ENCODE measurements around the gene LAMA5.
A peak's percentile ranks its signal among the peaks of the same experiment; 100 is the strongest.

Gene LAMA5

DNA sequence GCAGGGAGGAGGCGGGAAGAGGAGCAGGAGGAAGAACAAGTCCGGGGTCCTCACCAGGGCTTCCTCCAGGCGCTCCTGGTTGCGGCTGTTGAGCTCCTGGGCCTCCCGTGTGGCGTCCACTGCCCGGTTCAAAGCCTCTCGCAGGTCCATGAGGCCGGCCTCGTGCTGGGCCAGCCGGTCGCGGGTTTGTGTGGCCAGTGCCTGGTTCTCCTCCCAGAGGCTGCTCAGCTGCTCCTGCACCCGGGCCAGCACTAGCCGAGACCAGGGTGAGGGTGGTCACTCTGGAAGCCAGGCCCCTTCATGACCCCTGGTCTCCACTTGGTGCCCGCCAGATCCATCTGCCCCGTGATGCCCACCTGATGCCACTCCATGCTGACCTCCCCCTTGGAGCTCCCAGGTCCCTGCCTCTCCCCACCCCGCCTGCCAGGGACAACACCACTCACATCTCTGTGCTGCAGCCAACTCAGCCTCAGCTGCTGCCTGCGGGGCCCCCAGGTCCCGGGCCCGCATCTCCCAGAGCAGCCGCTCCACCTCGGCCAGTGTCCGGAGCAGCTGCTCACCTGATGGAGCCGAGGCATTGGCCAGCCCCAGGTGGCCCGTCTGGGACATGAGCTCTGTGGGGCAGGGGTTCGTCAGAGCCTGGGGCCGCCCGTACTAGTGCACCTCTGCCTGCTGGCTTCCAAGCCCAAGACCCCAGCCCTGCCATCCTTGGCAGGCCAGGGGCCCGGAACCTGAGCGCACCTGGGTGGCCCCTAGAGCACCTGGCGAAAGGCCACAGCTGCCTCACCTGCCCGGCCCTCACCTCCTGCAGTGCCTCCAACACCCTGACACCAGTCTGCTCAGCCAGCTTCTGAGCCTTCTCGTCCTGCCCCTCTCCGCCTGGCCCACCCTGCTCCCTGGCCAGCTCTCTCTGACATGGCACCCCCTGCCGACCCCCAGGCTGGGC, 48.4 kb downstream of the LAMA5 start:
- TF ChIP-seq RAD21 (IDR thresholded peaks at IDR 0.05; ENCODE audit: low read depth) (no peak), EP300 (IDR thresholded peaks at IDR 0.05; ENCODE audit: borderline replicate concordance) (no peak), TEAD4 (IDR thresholded peaks at IDR 0.05) (no peak), NFIC (IDR thresholded peaks at IDR 0.05) (no peak), ZBTB7A (IDR thresholded peaks at IDR 0.05; ENCODE audit: low read depth) (peak; percentile 50; the same call in 1 of the 2 replicates), CREB1 (IDR thresholded peaks at IDR 0.05; ENCODE audit: low read depth) (no peak), EGR1 (IDR thresholded peaks at IDR 0.05) (no peak), TCF12 (IDR thresholded peaks at IDR 0.05; ENCODE audit: low read depth) (no peak), FOXM1 (IDR thresholded peaks at IDR 0.05; ENCODE audit: borderline replicate concordance, low read depth) (no peak)
- TF ChIP-seq, protein P1, sequence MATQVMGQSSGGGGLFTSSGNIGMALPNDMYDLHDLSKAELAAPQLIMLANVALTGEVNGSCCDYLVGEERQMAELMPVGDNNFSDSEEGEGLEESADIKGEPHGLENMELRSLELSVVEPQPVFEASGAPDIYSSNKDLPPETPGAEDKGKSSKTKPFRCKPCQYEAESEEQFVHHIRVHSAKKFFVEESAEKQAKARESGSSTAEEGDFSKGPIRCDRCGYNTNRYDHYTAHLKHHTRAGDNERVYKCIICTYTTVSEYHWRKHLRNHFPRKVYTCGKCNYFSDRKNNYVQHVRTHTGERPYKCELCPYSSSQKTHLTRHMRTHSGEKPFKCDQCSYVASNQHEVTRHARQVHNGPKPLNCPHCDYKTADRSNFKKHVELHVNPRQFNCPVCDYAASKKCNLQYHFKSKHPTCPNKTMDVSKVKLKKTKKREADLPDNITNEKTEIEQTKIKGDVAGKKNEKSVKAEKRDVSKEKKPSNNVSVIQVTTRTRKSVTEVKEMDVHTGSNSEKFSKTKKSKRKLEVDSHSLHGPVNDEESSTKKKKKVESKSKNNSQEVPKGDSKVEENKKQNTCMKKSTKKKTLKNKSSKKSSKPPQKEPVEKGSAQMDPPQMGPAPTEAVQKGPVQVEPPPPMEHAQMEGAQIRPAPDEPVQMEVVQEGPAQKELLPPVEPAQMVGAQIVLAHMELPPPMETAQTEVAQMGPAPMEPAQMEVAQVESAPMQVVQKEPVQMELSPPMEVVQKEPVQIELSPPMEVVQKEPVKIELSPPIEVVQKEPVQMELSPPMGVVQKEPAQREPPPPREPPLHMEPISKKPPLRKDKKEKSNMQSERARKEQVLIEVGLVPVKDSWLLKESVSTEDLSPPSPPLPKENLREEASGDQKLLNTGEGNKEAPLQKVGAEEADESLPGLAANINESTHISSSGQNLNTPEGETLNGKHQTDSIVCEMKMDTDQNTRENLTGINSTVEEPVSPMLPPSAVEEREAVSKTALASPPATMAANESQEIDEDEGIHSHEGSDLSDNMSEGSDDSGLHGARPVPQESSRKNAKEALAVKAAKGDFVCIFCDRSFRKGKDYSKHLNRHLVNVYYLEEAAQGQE (IDR thresholded peaks at IDR 0.05; ENCODE audit: low read depth), result no peak
- TF ChIP-seq, protein P2, sequence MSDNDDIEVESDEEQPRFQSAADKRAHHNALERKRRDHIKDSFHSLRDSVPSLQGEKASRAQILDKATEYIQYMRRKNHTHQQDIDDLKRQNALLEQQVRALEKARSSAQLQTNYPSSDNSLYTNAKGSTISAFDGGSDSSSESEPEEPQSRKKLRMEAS (IDR thresholded peaks at IDR 0.05), result 0 out of 2 replicates have a peak, but pooled peaks have one; percentile 17

DNA sequence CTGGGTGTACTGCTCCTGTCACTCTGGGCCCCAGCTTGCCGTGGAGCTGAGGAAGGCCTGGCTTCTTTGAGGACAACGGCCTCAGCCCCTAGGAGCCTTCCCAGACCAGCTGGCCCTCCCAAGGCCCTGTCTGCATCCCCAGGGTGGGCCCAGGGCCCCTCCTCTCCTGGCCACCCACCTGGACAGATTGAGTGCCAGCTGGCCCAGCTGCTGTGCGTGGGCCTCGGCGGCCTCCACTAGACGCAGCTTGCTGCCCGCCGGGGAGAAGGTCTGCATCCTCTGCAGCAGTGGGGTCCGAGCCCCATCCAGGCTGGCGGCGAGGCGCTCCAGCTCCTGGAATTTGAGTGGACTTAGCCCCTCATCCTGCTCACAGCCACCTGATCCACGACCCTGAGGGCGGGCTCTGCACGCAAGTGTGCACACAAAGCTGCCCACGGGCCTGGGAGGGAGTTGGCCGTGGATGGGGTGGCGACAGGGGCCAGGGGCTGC, 49.9 kb downstream of the LAMA5 start:
- TF ChIP-seq FOXM1 (IDR thresholded peaks at IDR 0.05; ENCODE audit: borderline replicate concordance, low read depth) (no peak), RAD21 (IDR thresholded peaks at IDR 0.05; ENCODE audit: low read depth) (no peak), TCF12 (IDR thresholded peaks at IDR 0.05; ENCODE audit: low read depth) (no peak), TEAD4 (IDR thresholded peaks at IDR 0.05) (no peak), CREB1 (IDR thresholded peaks at IDR 0.05; ENCODE audit: low read depth) (no peak), ZBTB7A (IDR thresholded peaks at IDR 0.05; ENCODE audit: low read depth) (no peak), NFIC (IDR thresholded peaks at IDR 0.05) (no peak), EGR1 (IDR thresholded peaks at IDR 0.05) (no peak), CEBPB (IDR thresholded peaks at IDR 0.05) (no peak), TAF1 (IDR thresholded peaks at IDR 0.05; ENCODE audit: low read depth) (no peak), YY1 (IDR thresholded peaks at IDR 0.05; ENCODE audit: low read depth) (no peak), EP300 (IDR thresholded peaks at IDR 0.05; ENCODE audit: borderline replicate concordance) (no peak)
- TF ChIP-seq, protein P2 (IDR thresholded peaks at IDR 0.05), result no peak
- TF ChIP-seq, protein P1 (IDR thresholded peaks at IDR 0.05; ENCODE audit: low read depth), result no peak
- TF ChIP-seq, protein P3, sequence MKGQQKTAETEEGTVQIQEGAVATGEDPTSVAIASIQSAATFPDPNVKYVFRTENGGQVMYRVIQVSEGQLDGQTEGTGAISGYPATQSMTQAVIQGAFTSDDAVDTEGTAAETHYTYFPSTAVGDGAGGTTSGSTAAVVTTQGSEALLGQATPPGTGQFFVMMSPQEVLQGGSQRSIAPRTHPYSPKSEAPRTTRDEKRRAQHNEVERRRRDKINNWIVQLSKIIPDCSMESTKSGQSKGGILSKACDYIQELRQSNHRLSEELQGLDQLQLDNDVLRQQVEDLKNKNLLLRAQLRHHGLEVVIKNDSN (IDR thresholded peaks at IDR 0.05), result no peak

DNA sequence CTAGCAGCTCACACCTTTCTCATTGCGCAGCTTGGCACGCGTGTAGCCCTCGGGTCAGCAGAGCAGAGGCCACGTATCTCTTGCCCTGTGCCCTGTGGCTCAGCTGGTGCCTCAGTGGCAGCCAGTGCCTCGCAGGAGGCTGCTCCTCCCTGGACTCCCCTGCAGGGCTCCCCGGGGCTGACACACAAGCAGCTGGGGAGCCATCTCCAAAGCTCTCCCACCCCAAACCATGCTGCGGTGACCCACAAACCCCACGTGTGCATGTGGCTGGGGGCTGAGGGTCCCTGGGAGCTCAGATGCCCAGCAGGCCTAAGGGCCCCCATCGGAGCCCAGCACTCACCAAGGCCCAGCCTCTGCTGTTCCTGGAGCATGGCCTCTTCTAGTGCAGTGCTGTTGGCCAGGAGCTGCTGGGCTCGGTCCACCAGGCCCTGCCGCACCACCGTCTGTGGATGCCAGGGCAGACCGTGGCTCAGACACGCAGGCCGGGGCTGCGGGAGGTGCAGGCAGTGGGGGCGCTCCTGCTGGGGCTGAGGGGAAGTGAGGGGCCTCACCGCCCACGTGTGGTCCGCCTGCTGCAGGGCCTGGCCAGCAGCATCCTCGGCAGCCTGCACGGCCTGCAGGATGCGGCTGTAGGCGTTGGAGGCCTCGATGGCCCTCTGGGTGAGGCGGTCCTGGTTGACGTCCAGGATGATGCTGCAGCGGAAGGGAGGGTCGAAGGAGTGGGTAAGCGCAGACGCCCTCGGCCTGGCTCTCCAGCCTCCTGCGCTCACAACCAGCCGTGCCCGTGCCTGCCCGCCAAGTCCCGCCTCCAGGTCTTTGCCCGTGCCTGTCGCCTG, 50.6 kb downstream of the LAMA5 start:
- TF ChIP-seq, protein P2 (IDR thresholded peaks at IDR 0.05), result no peak
- no peak for TF ChIP-seq TCF12 (IDR thresholded peaks at IDR 0.05; ENCODE audit: low read depth)
- TF ChIP-seq ZBTB7A (IDR thresholded peaks at IDR 0.05; ENCODE audit: low read depth), result no peak
- TF ChIP-seq NFIC (IDR thresholded peaks at IDR 0.05), result no peak
- TF ChIP-seq RAD21 (IDR thresholded peaks at IDR 0.05; ENCODE audit: low read depth), result no peak
- TF ChIP-seq, protein P1 (IDR thresholded peaks at IDR 0.05; ENCODE audit: low read depth), result no peak
- no peak for TF ChIP-seq YY1 (IDR thresholded peaks at IDR 0.05; ENCODE audit: low read depth)
- TF ChIP-seq, protein P3 (IDR thresholded peaks at IDR 0.05), result no peak
- TF ChIP-seq CREB1 (IDR thresholded peaks at IDR 0.05; ENCODE audit: low read depth), result no peak
- no peak for TF ChIP-seq FOXM1 (IDR thresholded peaks at IDR 0.05; ENCODE audit: borderline replicate concordance, low read depth)
- TF ChIP-seq EP300 (IDR thresholded peaks at IDR 0.05; ENCODE audit: borderline replicate concordance), result no peak
- no peak for TF ChIP-seq TAF1 (IDR thresholded peaks at IDR 0.05; ENCODE audit: low read depth)
- no peak for TF ChIP-seq CEBPB (IDR thresholded peaks at IDR 0.05)
- TF ChIP-seq TEAD4 (IDR thresholded peaks at IDR 0.05), result no peak
- TF ChIP-seq EGR1 (IDR thresholded peaks at IDR 0.05), result no peak
